DND-41 (cell line): Measurements from ENCODE around the gene OXCT1.

Source experiments
- EZH2 ChIP-seq: IDR thresholded peaks from 3 replicates; pipeline ENCODE4 v1.6.1; 2012; ENCODE audit warnings: borderline replicate concordance, low read depth, mild to moderate bottlenecking, moderate library complexity, low read length, inconsistent platforms; ENCODE audit not compliant: severe bottlenecking
- TF ChIP-seq, protein P1 (sequence below): IDR thresholded peaks from 2 replicates; pipeline ENCODE4 v1.5.1; 2012; ENCODE audit warnings: borderline replicate concordance, low read length, moderate library complexity, mild to moderate bottlenecking; ENCODE audit not compliant: poor library complexity, severe bottlenecking; ENCODE audit errors: extremely low read depth

DNA sequence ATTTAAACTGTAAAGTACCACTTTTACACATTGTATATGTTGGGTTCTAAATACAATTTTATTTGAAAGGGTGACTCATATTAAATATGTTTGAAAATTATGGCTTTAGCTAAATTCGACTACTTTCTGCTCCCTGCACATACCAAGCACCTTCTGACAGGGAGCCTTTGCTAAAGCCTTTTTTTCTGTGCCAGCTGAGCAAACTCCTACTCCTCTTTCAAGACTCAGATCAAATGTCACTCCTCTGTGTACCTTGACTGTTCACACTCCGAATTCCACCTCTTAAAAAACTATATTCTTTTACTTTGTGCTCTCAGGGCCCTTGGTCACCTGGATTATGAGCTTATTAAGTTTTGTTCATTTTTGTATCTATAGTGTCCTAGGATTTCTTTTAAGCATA, 6.5 kb upstream of the OXCT1 start:
- TF ChIP-seq, protein P1, sequence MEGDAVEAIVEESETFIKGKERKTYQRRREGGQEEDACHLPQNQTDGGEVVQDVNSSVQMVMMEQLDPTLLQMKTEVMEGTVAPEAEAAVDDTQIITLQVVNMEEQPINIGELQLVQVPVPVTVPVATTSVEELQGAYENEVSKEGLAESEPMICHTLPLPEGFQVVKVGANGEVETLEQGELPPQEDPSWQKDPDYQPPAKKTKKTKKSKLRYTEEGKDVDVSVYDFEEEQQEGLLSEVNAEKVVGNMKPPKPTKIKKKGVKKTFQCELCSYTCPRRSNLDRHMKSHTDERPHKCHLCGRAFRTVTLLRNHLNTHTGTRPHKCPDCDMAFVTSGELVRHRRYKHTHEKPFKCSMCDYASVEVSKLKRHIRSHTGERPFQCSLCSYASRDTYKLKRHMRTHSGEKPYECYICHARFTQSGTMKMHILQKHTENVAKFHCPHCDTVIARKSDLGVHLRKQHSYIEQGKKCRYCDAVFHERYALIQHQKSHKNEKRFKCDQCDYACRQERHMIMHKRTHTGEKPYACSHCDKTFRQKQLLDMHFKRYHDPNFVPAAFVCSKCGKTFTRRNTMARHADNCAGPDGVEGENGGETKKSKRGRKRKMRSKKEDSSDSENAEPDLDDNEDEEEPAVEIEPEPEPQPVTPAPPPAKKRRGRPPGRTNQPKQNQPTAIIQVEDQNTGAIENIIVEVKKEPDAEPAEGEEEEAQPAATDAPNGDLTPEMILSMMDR: no peak
- TF ChIP-seq EZH2: no peak
